Measurements from ENCODE around the gene HTR1B. TPM values are rescaled to one million over a fixed set of nuclear protein-coding genes. Genes with fewer than 3 reads are reported as not detected.

Gene HTR1B
- total RNA-seq, 2 experiments from 2014 or later: not detected

DNA sequence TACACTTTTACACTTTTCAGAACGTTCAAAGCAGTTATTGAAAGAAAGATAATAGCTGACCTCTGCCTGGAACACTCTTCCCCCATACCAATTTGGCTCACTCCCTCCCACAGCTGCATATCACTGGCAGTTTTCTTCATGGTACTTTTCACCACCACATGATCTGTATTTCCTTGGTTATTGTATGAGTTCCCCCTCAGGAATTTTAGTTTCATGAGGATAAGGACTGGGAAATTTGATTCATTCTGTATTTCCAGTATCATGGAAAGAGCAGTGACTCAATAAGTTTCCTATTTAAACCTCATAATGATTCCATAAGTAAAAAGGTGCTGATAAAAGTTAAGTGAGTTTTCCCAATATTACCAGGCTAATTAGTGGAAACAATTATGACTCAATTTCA is 16.0 kb downstream of the HTR1B start:
- Mint-ChIP-seq H3K36me3 (no peaks in the 10 kb centered on the region), H3K9me3 (ENCODE audit: low read depth) (no peaks in the 10 kb centered on the region), H3K27ac (no peak overlapping the region), H3K4me3 (no peak overlapping the region), H3K27me3 (no peaks in the 10 kb centered on the region), H3K4me1 (no peaks in the 10 kb centered on the region)
- CTCF ChIA-PET: no interaction called here
- ATAC-seq (no peak), DNase-seq (no peak)

DNA sequence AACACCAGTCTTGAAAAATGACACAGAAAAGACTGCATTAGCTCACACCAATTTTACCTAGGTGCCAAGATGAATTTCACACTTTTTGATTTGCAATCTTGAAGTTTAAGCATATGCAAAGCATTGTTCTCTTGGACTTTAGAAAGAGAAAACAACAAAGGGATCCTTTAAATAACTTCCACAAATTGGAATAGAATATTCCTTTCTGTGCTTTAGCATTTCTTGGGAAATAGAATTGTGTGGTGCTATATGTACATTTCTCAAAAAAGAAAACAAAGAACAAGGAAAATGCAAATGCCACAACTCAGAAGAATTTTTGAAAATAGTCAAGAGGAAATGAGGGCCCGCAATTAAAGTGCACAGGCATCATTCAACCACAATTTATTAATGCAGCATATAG is 17.0 kb downstream of the HTR1B start:
- H3K27ac Mint-ChIP-seq: no peak overlapping the region
- H3K4me1 Mint-ChIP-seq: no peaks in the 10 kb centered on the region
- H3K36me3 Mint-ChIP-seq: no peaks in the 10 kb centered on the region
- H3K9me3 Mint-ChIP-seq (ENCODE audit: low read depth): no peaks in the 10 kb centered on the region
- no peaks in the 10 kb centered on the region for H3K27me3 Mint-ChIP-seq
- no peak overlapping the region for H3K4me3 Mint-ChIP-seq
- ATAC-seq (no peak), DNase-seq (no peak)
- CTCF ChIA-PET: no interaction called here

DNA sequence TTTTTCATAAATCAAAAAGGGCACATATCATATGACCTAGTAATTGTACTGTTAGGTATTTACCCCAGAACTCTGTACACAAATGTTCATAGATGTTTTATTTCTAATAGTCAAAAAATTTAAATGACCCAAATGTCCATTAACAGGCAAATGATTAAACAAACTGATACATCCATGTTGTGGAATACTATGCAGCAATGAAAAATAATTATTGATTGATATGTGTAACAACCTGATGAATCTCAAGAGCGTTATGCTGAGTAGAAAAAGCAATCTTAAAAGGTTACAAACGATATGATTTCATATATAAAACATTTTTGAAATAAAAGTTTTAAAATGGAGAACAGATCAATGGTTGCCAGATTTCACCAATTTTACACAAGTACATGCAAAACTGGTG is 18.1 kb downstream of the HTR1B start:
- H3K36me3 Mint-ChIP-seq: no peaks in the 10 kb centered on the region
- ATAC-seq (no peak), DNase-seq (no peak)
- H3K27ac Mint-ChIP-seq: no peak overlapping the region
- CTCF ChIA-PET: no interaction called here
- no peaks in the 10 kb centered on the region for H3K9me3 Mint-ChIP-seq (ENCODE audit: low read depth)
- no peaks in the 10 kb centered on the region for H3K4me1 Mint-ChIP-seq
- H3K4me3 Mint-ChIP-seq: no peak overlapping the region
- H3K27me3 Mint-ChIP-seq: no peaks in the 10 kb centered on the region

DNA sequence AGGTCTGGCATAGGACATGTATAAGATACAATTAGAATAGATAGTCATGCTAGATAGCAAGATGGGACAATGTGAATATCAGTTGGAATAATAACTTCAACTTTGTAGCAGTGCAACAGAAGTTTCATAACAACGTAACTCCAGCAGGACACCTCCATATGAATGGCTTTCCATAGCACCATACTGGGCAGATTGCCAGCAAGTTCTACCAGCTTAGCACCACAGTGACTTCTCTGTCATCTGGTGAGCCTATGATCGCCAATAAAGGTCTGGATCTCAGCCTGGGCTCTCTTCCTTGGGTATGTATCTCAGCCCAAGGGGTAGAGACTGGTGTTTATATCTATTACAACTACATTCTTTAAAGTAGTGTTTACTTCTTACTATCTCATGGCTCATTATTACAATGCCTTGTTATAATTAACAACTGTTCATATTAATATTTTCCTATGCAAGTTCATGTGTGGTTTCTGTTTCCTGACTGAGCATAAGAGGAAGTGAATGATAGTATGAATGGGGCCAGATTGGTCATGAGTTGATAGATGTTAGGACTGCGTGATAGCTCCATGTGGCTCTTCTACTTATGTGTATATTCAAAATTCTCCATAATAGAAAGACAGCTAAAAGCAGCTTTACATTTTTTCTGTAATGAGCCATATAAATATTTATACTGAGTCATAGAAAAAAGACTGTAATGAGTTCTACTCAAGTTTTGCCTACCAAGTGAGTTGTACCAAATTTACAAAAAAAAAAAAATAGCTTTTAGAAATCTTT is 22.9 kb downstream of the HTR1B start:
- Mint-ChIP-seq H3K27me3 (no peaks in the 10 kb centered on the region), H3K4me1 (no peaks in the 10 kb centered on the region), H3K36me3 (no peaks in the 10 kb centered on the region), H3K4me3 (no peak overlapping the region), H3K27ac (no peak overlapping the region), H3K9me3 (ENCODE audit: low read depth) (no peaks in the 10 kb centered on the region)
- ATAC-seq (no peak), DNase-seq (no peak)
- CTCF ChIA-PET: no interaction called here

DNA sequence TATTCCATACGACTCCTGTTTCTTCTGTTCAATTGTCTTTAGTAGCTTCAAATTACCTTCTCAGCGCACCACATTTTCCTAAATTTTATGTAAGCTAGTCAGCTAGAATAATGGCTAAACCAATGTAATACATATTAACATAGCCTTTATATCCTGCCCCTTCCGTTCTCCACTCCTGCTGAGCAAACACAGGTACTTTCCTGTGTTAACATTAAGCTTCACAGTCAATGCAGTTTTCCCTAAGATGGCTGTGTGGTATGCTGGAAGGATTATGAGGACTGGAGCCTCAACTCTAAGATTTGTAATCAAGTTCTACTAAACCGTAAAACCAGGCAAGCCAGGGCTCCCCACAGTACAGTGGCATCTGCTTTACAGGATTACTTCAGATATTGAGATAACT is 29.4 kb downstream of the HTR1B start:
- peaks cover 2% of the 10 kb centered on the region for H3K9me3 Mint-ChIP-seq (ENCODE audit: low read depth)
- H3K27me3 Mint-ChIP-seq: no peaks in the 10 kb centered on the region
- no peaks in the 10 kb centered on the region for H3K36me3 Mint-ChIP-seq
- no peaks in the 10 kb centered on the region for H3K4me1 Mint-ChIP-seq
- no peak overlapping the region for H3K27ac Mint-ChIP-seq
- H3K4me3 Mint-ChIP-seq: no peak overlapping the region
- CTCF ChIA-PET: no interaction called here
- ATAC-seq (no peak), DNase-seq (no peak)

DNA sequence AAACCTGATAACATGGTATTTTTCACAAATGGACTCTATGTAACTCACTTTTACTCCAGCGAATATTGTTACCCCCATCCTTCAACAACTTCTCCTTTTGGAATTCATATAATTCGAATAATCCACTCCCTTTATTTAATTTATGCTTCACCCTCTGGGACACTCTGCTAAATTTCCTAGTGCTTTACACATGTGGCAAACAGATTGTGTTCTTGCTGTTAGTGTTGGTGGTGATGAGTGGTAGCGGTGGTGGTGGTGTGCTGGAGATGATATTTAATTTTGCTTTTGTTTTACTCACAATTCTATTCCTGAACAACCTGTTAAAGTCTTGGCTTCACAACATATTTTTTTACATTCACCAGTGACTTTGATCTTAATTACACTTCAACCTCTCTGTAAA is 32.8 kb downstream of the HTR1B start:
- H3K27me3 Mint-ChIP-seq: no peaks in the 10 kb centered on the region
- H3K9me3 Mint-ChIP-seq (ENCODE audit: low read depth): peaks cover 2% of the 10 kb centered on the region
- DNase-seq (no peak), ATAC-seq (no peak)
- no peak overlapping the region for H3K4me3 Mint-ChIP-seq
- no peaks in the 10 kb centered on the region for H3K4me1 Mint-ChIP-seq
- CTCF ChIA-PET: no interaction called here
- no peak overlapping the region for H3K27ac Mint-ChIP-seq
- no peaks in the 10 kb centered on the region for H3K36me3 Mint-ChIP-seq

DNA sequence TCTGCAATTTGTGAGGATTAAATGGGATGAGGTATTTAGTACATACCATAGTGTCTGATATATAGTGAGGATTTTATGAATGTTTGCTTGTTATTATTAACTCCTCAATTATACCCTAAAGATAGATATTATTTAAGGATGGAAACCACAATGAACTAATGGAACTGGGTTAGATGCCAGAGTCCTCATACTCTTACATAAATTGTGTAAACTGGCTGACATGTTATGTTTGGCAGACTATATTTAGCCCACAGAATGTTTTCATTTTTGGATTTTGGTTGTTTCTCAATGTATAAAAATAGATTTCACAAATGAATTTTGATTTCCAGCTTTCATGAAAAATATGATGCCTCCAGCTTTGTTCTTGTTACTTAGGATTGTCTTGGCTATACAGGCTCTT is 37.6 kb downstream of the HTR1B start:
- H3K9me3 Mint-ChIP-seq (ENCODE audit: low read depth): peaks cover 2% of the 10 kb centered on the region

DNA sequence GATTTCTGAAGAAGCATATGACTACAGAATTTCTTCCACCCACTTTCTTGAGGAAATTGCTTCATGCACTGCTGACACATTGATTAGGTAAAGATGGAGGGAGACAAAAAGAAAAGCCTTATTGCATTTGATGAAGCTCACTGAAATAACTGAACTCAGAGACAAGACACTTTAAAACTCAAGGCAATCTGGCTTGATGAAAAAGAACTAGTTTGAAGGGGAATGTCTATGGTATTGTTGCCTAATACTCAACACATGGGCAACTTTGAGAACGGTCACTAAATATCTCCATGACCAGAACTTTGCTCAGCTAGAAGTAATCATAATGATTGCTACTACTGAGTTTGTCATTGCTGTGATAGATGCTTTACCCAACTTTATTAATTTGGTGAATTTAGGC is 38.1 kb downstream of the HTR1B start:
- no peak overlapping the region for H3K4me3 Mint-ChIP-seq
- H3K36me3 Mint-ChIP-seq: no peaks in the 10 kb centered on the region
- no peaks in the 10 kb centered on the region for H3K27me3 Mint-ChIP-seq
- H3K4me1 Mint-ChIP-seq: no peaks in the 10 kb centered on the region
- CTCF ChIA-PET: no interaction called here
- ATAC-seq: no peak
- peaks cover 2% of the 10 kb centered on the region for H3K9me3 Mint-ChIP-seq (ENCODE audit: low read depth)
- no peak for DNase-seq
- H3K27ac Mint-ChIP-seq: no peak overlapping the region

More for the DNA sequence above, 37.6 kb downstream of the HTR1B start:
- Mint-ChIP-seq H3K27me3 (no peaks in the 10 kb centered on the region), H3K4me3 (no peak overlapping the region), H3K27ac (no peak overlapping the region), H3K36me3 (no peaks in the 10 kb centered on the region), H3K4me1 (no peaks in the 10 kb centered on the region)
- ATAC-seq (no peak), DNase-seq (no peak)
- CTCF ChIA-PET: no interaction called here

DNA sequence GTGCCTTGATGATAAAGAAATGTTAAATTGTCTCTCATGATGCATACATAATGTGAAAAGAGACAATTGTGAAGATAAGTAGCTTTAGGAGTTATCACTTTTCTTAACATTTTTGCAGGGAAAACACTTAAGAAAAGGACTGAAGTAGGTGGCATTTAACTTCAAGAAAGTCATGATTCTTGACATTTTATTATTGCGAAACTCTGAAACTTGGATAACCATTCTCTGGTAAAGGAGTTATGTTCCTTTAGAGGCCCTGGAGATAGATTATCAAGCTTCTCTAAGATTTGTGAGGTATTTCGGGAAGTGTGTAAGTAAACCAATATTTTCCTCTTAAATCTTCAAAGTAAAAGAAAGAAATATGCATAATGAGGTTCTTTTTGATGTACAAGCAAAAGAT is 38.5 kb downstream of the HTR1B start:
- H3K27me3 Mint-ChIP-seq: no peaks in the 10 kb centered on the region
- H3K4me1 Mint-ChIP-seq: no peaks in the 10 kb centered on the region
- ATAC-seq (no peak), DNase-seq (no peak)
- no peaks in the 10 kb centered on the region for H3K9me3 Mint-ChIP-seq (ENCODE audit: low read depth)
- CTCF ChIA-PET: no interaction called here
- H3K27ac Mint-ChIP-seq: no peak overlapping the region
- no peak overlapping the region for H3K4me3 Mint-ChIP-seq
- no peaks in the 10 kb centered on the region for H3K36me3 Mint-ChIP-seq

DNA sequence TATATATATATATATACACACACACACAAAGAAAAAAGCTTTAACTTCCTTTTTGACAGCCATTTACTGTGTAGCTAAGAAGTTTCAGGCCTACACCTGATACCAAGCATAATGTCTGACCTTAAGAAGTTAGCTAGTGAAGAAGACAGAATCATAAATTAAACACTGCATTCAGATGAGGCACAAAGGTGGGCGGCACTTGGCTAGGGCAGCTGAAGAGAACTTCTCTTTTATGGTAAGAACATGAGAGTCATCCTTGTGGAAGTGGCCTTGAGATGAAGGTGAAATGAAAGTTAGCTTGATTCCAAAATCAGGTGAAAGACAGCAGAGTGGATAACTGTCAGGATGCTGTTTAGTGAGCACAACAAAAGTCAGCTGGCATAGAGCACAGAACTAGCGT is 46.5 kb downstream of the HTR1B start:
- Mint-ChIP-seq H3K27me3 (no peaks in the 10 kb centered on the region), H3K4me1 (no peaks in the 10 kb centered on the region), H3K36me3 (no peaks in the 10 kb centered on the region), H3K27ac (no peak overlapping the region), H3K4me3 (no peak overlapping the region), H3K9me3 (ENCODE audit: low read depth) (no peaks in the 10 kb centered on the region)
- no peak for ATAC-seq
- DNase-seq: no peak
- CTCF ChIA-PET: no interaction called here

DNA sequence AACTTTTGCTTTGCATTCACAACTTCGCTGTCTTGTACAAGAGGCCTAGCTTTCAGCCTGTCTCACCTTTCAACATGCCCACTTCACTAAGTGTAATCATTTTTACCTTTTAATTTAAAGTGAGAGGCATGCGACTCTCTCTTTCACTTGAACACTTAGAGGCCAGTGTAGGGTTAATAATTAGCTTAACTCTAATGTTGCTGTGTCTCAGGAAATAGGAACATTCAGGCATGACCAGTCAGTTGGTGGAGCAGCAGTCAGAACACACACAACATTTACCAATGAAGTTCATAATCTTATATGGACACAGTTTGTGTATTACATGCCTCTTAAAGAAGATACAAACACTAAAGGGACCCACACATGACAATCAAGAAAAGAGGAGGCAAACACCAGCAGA is 47.6 kb downstream of the HTR1B start:
- Mint-ChIP-seq H3K36me3 (no peaks in the 10 kb centered on the region), H3K4me3 (no peak overlapping the region), H3K4me1 (no peaks in the 10 kb centered on the region), H3K27me3 (no peaks in the 10 kb centered on the region), H3K9me3 (ENCODE audit: low read depth) (no peaks in the 10 kb centered on the region), H3K27ac (no peak overlapping the region)
- ATAC-seq (no peak), DNase-seq (no peak)
- CTCF ChIA-PET: no interaction called here

Other genes with a start within 250 kb of the HTR1B start
- gene MEI4, start 189.5 kb upstream of the HTR1B start, total RNA-seq: not detected